Fibroblast of mammary gland (primary cell): Measurements from ENCODE around the gene VSIG10.
A peak's percentile ranks its signal among the peaks of the same experiment; 100 is the strongest.

ENCODE experiments used
- DNase-seq: peaks from one replicate; pipeline ENCODE4 v3.0.0-alpha.2; 2010; ENCODE audit warnings: low read depth
- H3K4me3 ChIP-seq: 2 replicates; pipeline ENCODE4 v1.5.1; 2011; ENCODE audit warnings: low read depth, mild to moderate bottlenecking, low read length, moderate library complexity; ENCODE audit not compliant: control insufficient read depth
- TF ChIP-seq, protein P1 (sequence below): conservative IDR thresholded peaks from 2 replicates; pipeline ENCODE4 v1.5.1; 2011; ENCODE audit warnings: low read depth, low read length, inconsistent platforms; ENCODE audit not compliant: control insufficient read depth, insufficient read depth

The VSIG10 gene

GRCh38 chr12:118017926-118018325 lies 85.9 kb downstream of the VSIG10 start:
- DNase-seq: no peak

GRCh38 chr12:118016424-118017264 lies 87.2 kb downstream of the VSIG10 start, which contains the start of gene RFC5:
TSS of gene RFC5 (plus strand) at chr12:118016703. CDS start at chr12:118016828, 125 bp downstream.
- H3K4me3 ChIP-seq: peak within 1 kb of the TSS; percentile 90
- peak; percentile 94 for DNase-seq
- TF ChIP-seq, protein P1, sequence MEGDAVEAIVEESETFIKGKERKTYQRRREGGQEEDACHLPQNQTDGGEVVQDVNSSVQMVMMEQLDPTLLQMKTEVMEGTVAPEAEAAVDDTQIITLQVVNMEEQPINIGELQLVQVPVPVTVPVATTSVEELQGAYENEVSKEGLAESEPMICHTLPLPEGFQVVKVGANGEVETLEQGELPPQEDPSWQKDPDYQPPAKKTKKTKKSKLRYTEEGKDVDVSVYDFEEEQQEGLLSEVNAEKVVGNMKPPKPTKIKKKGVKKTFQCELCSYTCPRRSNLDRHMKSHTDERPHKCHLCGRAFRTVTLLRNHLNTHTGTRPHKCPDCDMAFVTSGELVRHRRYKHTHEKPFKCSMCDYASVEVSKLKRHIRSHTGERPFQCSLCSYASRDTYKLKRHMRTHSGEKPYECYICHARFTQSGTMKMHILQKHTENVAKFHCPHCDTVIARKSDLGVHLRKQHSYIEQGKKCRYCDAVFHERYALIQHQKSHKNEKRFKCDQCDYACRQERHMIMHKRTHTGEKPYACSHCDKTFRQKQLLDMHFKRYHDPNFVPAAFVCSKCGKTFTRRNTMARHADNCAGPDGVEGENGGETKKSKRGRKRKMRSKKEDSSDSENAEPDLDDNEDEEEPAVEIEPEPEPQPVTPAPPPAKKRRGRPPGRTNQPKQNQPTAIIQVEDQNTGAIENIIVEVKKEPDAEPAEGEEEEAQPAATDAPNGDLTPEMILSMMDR: no peak

More at GRCh38 chr12:118017926-118018325, 85.9 kb downstream of the VSIG10 start:
- TF ChIP-seq, protein P1: no peak
- no peak overlapping the region for H3K4me3 ChIP-seq

DNA sequence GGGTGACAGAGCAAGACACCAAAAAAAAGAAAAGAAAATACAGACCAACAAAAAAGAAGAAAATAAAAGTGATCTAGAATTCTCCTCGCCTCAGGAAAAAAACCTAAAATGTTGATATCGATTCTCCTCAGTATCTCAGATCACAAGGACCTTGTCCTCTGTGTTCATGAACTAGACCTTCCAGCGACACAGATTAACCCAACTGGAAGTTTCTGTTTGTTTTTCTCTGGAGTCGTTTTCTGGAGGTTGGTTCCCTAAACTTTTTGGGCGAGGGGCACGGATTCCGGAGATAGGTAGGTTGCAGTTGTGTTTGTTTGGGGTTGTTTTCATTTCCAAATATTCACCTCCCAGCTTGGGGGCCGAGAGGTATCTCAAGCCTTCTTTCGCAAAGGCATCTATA lies 87.9 kb downstream of the VSIG10 start:
- DNase-seq: no peak
- peak overlapping the region; percentile 90 for H3K4me3 ChIP-seq
- TF ChIP-seq, protein P1: no peak

DNA sequence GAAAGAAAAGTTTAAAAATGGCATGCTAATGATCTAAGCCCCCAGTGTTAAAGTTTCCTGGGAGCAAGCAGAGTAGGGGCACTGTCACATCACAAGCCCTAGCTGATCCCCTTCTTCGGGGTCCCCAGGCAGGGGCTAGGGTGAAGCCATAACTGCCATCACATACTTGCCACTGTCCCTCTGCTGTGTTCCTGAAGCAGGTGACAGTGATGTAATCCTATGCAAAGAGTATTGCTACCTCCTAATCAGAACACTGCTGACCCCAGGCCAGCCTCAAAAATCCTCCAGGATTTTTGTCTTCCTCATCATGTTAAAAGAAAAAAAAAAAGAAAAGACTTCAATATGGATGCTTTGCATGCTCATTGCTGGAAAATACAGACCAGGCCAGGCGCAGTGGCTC lies 88.5 kb downstream of the VSIG10 start:
- no peak for DNase-seq
- no peak overlapping the region for H3K4me3 ChIP-seq
- TF ChIP-seq, protein P1: no peak
